HG03439 (cell line): ENCODE data around the gene SUSD1.
"Not testable (repeated sequence)": the region's sequence is repeated elsewhere in the genome, so short reads cannot be mapped to it uniquely, and the experiment has no call there.

Experiments used
- ATAC-seq: cut with Tn5 transposase; IDR thresholded peaks from one replicate; pipeline ENCODE4 v1.9.1; 2021; ENCODE audit warnings: mild to moderate bottlenecking, moderate library complexity; ENCODE audit not compliant: unreplicated experiment

Gene SUSD1

GRCh38 chr9:112174222-112174964 lies 704 bp downstream of the SUSD1 start:
- peak; percentile 87 for ATAC-seq

- ATAC-seq = no peak
These were observed 1.4 kb downstream of the SUSD1 start for GRCh38 chr9:112173489-112174221.

- ATAC-seq = no peak
These were observed 4.1 kb downstream of the SUSD1 start for GRCh38 chr9:112170968-112171367.

- no peak for ATAC-seq
These were observed 4.9 kb downstream of the SUSD1 start for GRCh38 chr9:112170235-112170634.

- ATAC-seq = no peak
These were observed 5.7 kb downstream of the SUSD1 start for GRCh38 chr9:112169368-112169767.

- ATAC-seq = no peak
These were observed 6.9 kb downstream of the SUSD1 start for GRCh38 chr9:112168197-112168596.

GRCh38 chr9:112166176-112167140 lies 8.6 kb downstream of the SUSD1 start:
- ATAC-seq = no peak

GRCh38 chr9:112162621-112163413 lies 12.3 kb downstream of the SUSD1 start:
- ATAC-seq = no peak

GRCh38 chr9:112159781-112160180 lies 15.3 kb downstream of the SUSD1 start:
- no peak for ATAC-seq

GRCh38 chr9:112158656-112159367 lies 16.3 kb downstream of the SUSD1 start:
- no peak for ATAC-seq

- ATAC-seq = no peak
These were observed 17.1 kb downstream of the SUSD1 start for GRCh38 chr9:112157961-112158360.

- no peak for ATAC-seq
These were observed 18.0 kb downstream of the SUSD1 start for GRCh38 chr9:112157087-112157486.

GRCh38 chr9:112149211-112149610 lies 25.9 kb downstream of the SUSD1 start:
- ATAC-seq = no peak

GRCh38 chr9:112145886-112146285 lies 29.2 kb downstream of the SUSD1 start:
- no peak for ATAC-seq

GRCh38 chr9:112144807-112145206 lies 30.3 kb downstream of the SUSD1 start:
- no peak for ATAC-seq

- ATAC-seq = no peak
These were observed 32.7 kb downstream of the SUSD1 start for GRCh38 chr9:112142420-112142819.

- peak; percentile 19 for ATAC-seq
These were observed 34.2 kb downstream of the SUSD1 start for GRCh38 chr9:112140936-112141335.

- no peak for ATAC-seq
These were observed 38.0 kb downstream of the SUSD1 start for GRCh38 chr9:112137066-112137465.

- no peak for ATAC-seq
These were observed 39.4 kb downstream of the SUSD1 start for GRCh38 chr9:112135706-112136105.

- not testable (repeated sequence) for ATAC-seq
These were observed 41.3 kb downstream of the SUSD1 start for GRCh38 chr9:112133806-112134205.
